Activated CD8-positive, alpha-beta memory T cell treated with anti-CD3 and anti-CD28 coated beads, Interleukin-2, amount 10 ng/mL, durations not matched to agents 7 days and 5 days (primary cell): ENCODE data around the gene PPIF. TPM values are rescaled to one million over a fixed set of nuclear protein-coding genes. Genes with fewer than 3 reads are reported as not detected.

Source experiments
- ATAC-seq: fragments of 150-1000 bp; cut with Tn5 transposase; one replicate; pipeline ENCODE4 v1.10.0; 2021; ENCODE audit warnings: moderate library complexity
- CTCF ChIA-PET: fragments of 350-600 bp; sonication (Branson Sonifier 250); formaldehyde crosslinking; loops from one replicate; lab custom pipeline; 2021; ENCODE audit warnings: antibody characterized with exemption; lab: Charles Lee
- DNase-seq: peaks from one replicate; pipeline ENCODE4 v3.0.0-alpha.2; 2020
- H3K27ac Mint-ChIP-seq: one replicate; pipeline ENCODE4 v1.8.0; 2021; ENCODE audit warnings: mild to moderate bottlenecking, mixed read lengths
- H3K27me3 Mint-ChIP-seq: one replicate; pipeline ENCODE4 v1.8.0; 2021; ENCODE audit warnings: mixed read lengths
- H3K36me3 Mint-ChIP-seq: one replicate; pipeline ENCODE4 v1.8.0; 2021; ENCODE audit warnings: mild to moderate bottlenecking, mixed read lengths
- H3K4me1 Mint-ChIP-seq: one replicate; pipeline ENCODE4 v1.8.0; 2021; ENCODE audit warnings: mixed read lengths
- H3K4me3 Mint-ChIP-seq: one replicate; pipeline ENCODE4 v1.8.0; 2021; ENCODE audit warnings: mild to moderate bottlenecking, moderate library complexity, mixed read lengths
- H3K9me3 Mint-ChIP-seq: one replicate; pipeline ENCODE4 v1.8.0; 2022; ENCODE audit warnings: low read depth, mixed read lengths
- total RNA-seq, 2 experiments: library from RNA; stranded (reverse); gene quantifications; one replicate each; pipeline ENCODE4 v1.2.3, GENCODE V29; 2021

Gene PPIF
- total RNA-seq, 2 experiments from 2014 or later, result 119 to 144 TPM

GRCh38 chr10:79386637-79387465 is 39.6 kb downstream of the PPIF start:
- Mint-ChIP-seq H3K9me3 (no peaks in the 10 kb centered on the region), H3K4me1 (no peaks in the 10 kb centered on the region), H3K4me3 (no peak overlapping the region), H3K27ac (no peak overlapping the region), H3K36me3 (no peaks in the 10 kb centered on the region), H3K27me3 (no peaks in the 10 kb centered on the region)
- CTCF ChIA-PET, result no interaction called here
- peak; percentile 38 for DNase-seq
- peak; percentile 18 for ATAC-seq

DNA sequence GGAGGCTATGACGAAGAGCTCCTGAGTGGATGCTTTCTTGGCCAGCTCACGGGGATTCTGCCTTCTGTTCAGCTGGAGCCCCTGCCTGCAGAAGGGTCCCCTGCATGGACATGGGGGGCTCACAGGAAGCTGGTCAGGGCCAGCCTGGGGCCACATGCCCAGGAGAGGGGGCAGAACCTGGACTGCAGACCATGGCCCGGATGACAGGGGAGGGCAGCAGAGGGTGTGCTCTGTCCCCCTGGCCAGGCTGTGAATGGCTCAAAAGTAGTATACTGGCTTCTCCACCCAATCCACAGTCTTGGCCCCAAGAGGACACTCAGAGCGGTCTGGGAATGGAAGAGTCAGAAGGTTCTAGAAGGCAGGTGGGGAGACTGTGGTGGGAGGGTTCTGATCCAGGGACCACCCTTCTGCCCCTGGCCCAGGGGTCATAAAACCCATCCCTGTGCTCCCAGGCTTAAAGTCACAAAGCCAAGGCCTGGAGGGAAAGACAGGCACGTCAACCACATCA is 40.3 kb downstream of the PPIF start:
- Mint-ChIP-seq H3K27me3 (no peaks in the 10 kb centered on the region), H3K36me3 (no peaks in the 10 kb centered on the region), H3K4me3 (no peak overlapping the region), H3K4me1 (no peaks in the 10 kb centered on the region), H3K9me3 (no peaks in the 10 kb centered on the region), H3K27ac (no peak overlapping the region)
- ATAC-seq (no peak), DNase-seq (peak; percentile 36)
- CTCF ChIA-PET, result interaction anchor here (2.5 kb wide), 1 partner anchor 13 kb away, joined by 12 read pairs; no protein-coding TSS in a partner anchor

GRCh38 chr10:79387974-79388850 is 40.9 kb downstream of the PPIF start:
- ATAC-seq (peak; percentile 8), DNase-seq (peak; percentile 21)
- no peaks in the 10 kb centered on the region for H3K9me3 Mint-ChIP-seq
- H3K4me1 Mint-ChIP-seq, result no peaks in the 10 kb centered on the region
- no peaks in the 10 kb centered on the region for H3K27me3 Mint-ChIP-seq
- CTCF ChIA-PET, result interaction anchor here (1.3 to 2.5 kb wide), 3 partner anchors 13 to 89 kb away, joined by 3 to 12 read pairs (median 4); no protein-coding TSS in a partner anchor
- H3K4me3 Mint-ChIP-seq, result no peak overlapping the region
- H3K27ac Mint-ChIP-seq, result no peak overlapping the region
- no peaks in the 10 kb centered on the region for H3K36me3 Mint-ChIP-seq

DNA sequence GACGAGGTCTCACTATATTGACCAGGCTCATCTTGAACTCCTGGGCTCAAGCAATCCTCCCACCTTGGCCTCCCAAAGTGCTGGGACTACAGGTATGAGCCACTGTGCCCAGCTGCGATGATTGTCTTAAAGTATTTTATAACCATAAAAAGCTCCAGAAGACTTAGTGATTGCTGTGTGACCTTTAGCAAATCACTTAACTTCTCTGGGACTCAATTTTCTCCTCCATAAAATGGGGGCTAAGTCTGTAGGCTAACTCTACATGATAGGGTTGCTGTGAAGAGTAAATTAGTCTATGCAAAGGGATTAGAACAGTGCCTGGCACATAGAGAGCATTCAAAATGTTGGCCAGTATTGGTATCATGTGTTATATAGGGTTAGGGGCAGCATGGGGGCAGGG is 42.8 kb downstream of the PPIF start:
- H3K9me3 Mint-ChIP-seq, result no peaks in the 10 kb centered on the region
- H3K4me3 Mint-ChIP-seq, result no peak overlapping the region
- no peaks in the 10 kb centered on the region for H3K27me3 Mint-ChIP-seq
- H3K27ac Mint-ChIP-seq, result no peak overlapping the region
- no peaks in the 10 kb centered on the region for H3K36me3 Mint-ChIP-seq
- DNase-seq, result no peak
- no peaks in the 10 kb centered on the region for H3K4me1 Mint-ChIP-seq
- no peak for ATAC-seq
- CTCF ChIA-PET, result interaction anchor here (0.7 to 2.5 kb wide), 3 partner anchors 16 to 23 kb away, joined by 3 to 12 read pairs (median 3); no protein-coding TSS in a partner anchor

DNA sequence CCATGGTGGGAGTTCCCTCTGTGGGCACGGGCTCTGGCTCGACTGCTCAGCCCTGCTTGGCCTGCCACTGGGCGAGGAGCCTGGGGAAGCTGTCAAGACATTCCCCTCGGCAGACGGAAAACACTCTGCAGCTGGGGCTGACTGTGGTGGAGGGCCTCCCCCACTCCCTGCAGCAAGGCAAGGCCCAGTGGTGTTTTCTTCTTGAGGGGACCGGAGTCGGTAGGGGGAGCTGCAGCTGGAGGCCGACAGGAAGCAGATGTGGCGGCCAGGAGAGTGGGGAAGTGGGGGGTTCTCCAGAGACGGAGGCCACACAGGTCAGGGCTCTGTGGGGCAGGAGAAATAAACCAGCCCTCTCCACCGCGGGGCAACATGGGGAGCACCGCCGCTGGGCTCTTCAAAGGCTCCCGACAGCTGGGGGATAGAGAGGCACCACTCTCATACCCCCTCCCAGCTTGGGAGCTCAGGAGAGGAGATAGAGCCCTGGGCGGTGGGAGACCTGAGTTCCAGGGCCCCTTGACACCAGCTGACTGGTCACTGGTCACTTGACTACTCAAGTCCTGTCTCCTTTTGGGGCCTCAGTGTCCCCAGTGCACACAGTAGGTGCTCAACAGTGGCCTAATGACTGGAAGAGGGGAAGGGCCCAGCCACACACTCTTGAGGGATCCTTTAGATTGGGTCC is 43.4 kb downstream of the PPIF start:
- Mint-ChIP-seq H3K27me3 (no peaks in the 10 kb centered on the region), H3K4me3 (no peak overlapping the region), H3K36me3 (no peaks in the 10 kb centered on the region), H3K4me1 (no peaks in the 10 kb centered on the region), H3K9me3 (no peaks in the 10 kb centered on the region), H3K27ac (no peak overlapping the region)
- no peak for DNase-seq
- ATAC-seq, result no peak
- CTCF ChIA-PET, result interaction anchor here (0.7 to 1.7 kb wide), 4 partner anchors 10 to 97 kb away, joined by 3 to 9 read pairs (median 4); no protein-coding TSS in a partner anchor

- Mint-ChIP-seq H3K27me3 (no peaks in the 10 kb centered on the region), H3K4me3 (no peak overlapping the region), H3K4me1 (no peaks in the 10 kb centered on the region), H3K27ac (no peak overlapping the region), H3K9me3 (no peaks in the 10 kb centered on the region), H3K36me3 (no peaks in the 10 kb centered on the region)
- no peak for DNase-seq
- ATAC-seq, result no peak
- CTCF ChIA-PET, result interaction anchor here (1.3 to 1.7 kb wide), 2 partner anchors 9 to 96 kb away, joined by 5 to 9 read pairs; no protein-coding TSS in a partner anchor
Measured at GRCh38 chr10:79391231-79392019, 44.2 kb downstream of the PPIF start.

DNA sequence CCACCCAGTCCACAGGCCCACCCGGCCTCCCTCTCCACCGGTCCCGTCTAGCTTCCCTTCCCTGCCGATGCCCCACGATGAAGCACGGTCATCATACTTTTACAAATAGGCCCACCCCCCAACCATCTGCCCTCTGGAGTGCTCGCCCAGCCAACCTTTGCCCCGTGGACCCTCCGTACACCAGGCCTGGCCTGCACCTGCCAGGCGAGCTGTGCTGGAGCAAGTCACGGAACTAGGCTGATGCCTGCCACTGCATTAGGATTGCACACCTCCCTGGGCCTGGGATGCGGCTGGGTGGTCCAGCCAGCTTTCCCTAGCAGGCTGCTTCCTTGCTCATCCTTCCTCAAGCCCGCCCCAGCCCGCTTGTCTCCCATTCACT is 44.7 kb downstream of the PPIF start:
- H3K27ac Mint-ChIP-seq, result no peak overlapping the region
- no peak for ATAC-seq

GRCh38 chr10:79392506-79393176 is 45.4 kb downstream of the PPIF start:
- DNase-seq (no peak), ATAC-seq (no peak)
- CTCF ChIA-PET, result interaction anchor here (0.8 to 1.1 kb wide), 2 partner anchors 18 to 198 kb away, joined by 3 to 4 read pairs; no protein-coding TSS in a partner anchor
- no peak overlapping the region for H3K4me3 Mint-ChIP-seq
- H3K27me3 Mint-ChIP-seq, result no peaks in the 10 kb centered on the region
- H3K36me3 Mint-ChIP-seq, result no peaks in the 10 kb centered on the region
- no peaks in the 10 kb centered on the region for H3K4me1 Mint-ChIP-seq
- H3K27ac Mint-ChIP-seq, result no peak overlapping the region
- no peaks in the 10 kb centered on the region for H3K9me3 Mint-ChIP-seq

More for the DNA sequence above, 44.7 kb downstream of the PPIF start:
- Mint-ChIP-seq H3K4me3 (no peak overlapping the region), H3K27me3 (no peaks in the 10 kb centered on the region), H3K36me3 (no peaks in the 10 kb centered on the region), H3K4me1 (no peaks in the 10 kb centered on the region), H3K9me3 (no peaks in the 10 kb centered on the region)
- DNase-seq, result no peak
- CTCF ChIA-PET, result interaction anchor here (1.7 kb wide), 1 partner anchor 95 kb away, joined by 9 read pairs; no protein-coding TSS in a partner anchor

GRCh38 chr10:79393221-79393923 is 46.1 kb downstream of the PPIF start:
- Mint-ChIP-seq H3K27me3 (no peaks in the 10 kb centered on the region), H3K36me3 (no peaks in the 10 kb centered on the region), H3K27ac (no peak overlapping the region), H3K9me3 (no peaks in the 10 kb centered on the region), H3K4me1 (no peaks in the 10 kb centered on the region), H3K4me3 (no peak overlapping the region)
- no peak for ATAC-seq
- DNase-seq, result no peak
- CTCF ChIA-PET, result interaction anchor here (0.8 to 1.1 kb wide), 2 partner anchors 19 to 199 kb away, joined by 3 to 4 read pairs; no protein-coding TSS in a partner anchor

DNA sequence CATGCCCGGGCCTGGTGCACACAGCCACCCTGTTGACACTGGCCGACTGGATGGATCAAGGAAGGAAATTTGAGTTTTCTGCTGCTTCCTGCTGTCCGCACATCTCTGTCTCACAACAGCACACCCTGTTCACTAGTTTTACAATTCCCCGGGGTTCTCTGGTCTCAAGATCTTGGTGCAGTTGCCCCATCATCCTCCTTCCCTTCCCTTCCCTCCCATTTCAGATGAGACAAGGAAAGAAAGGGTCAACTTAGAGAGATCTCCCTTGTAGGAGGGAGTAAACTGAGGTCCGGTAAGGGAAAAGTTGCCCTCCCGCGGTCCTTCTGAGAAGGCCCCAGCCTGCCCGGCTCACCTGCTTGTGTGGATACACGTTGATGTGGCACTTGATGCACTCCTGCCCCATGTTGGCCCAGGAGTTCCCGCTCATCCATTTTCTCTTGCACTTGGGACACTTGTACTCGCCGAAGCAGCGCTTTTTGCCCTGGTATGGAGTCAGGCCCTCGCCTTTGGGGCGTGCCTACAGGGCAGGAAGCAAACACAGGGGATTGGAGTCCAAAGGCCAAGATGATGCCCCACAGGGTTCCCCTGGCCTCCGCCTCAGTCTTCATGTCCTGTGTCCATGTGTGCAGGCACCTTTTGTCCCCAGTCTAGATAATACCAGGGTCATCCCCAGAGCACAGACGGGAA is 46.8 kb downstream of the PPIF start:
- DNase-seq (no peak), ATAC-seq (no peak)
- no peaks in the 10 kb centered on the region for H3K27me3 Mint-ChIP-seq
- H3K27ac Mint-ChIP-seq, result no peak overlapping the region
- no peaks in the 10 kb centered on the region for H3K36me3 Mint-ChIP-seq
- no peaks in the 10 kb centered on the region for H3K4me1 Mint-ChIP-seq
- H3K4me3 Mint-ChIP-seq, result no peak overlapping the region
- CTCF ChIA-PET, result interaction anchor here (1.5 kb wide), 1 partner anchor 74 kb away, joined by 3 read pairs; no protein-coding TSS in a partner anchor
- H3K9me3 Mint-ChIP-seq, result no peaks in the 10 kb centered on the region

DNA sequence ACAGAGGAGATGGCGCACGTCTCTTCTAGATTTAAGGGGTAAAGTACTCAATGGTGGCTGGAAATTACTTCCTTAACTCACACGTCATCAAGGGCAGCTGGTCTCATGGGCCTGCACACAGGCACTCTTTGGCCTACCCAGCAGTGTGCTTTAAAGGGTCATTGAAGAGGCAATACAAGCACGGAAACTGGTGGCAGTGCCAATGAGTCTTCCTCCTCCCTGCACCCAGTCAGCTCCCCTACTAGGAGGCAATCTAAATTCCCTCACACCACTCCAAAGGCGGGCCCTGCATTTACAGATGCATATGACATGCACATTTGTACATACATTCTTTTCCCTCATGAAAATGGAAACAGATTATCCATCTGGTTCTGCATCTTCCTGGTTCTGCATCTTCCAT is 47.4 kb downstream of the PPIF start:
- DNase-seq (no peak), ATAC-seq (no peak)
- no peak overlapping the region for H3K4me3 Mint-ChIP-seq
- no peaks in the 10 kb centered on the region for H3K27me3 Mint-ChIP-seq
- H3K27ac Mint-ChIP-seq, result no peak overlapping the region
- no peaks in the 10 kb centered on the region for H3K9me3 Mint-ChIP-seq
- no peaks in the 10 kb centered on the region for H3K36me3 Mint-ChIP-seq
- CTCF ChIA-PET, result interaction anchor here (1.5 kb wide), 1 partner anchor 73 kb away, joined by 3 read pairs; no protein-coding TSS in a partner anchor
- H3K4me1 Mint-ChIP-seq, result no peaks in the 10 kb centered on the region
